A549 (cell line): ENCODE measurements around the gene RAB3D.

Source experiments
- EP300 ChIP-seq, 2 experiments: fragments of >200 bp; sonication (Bioruptor Twin); formaldehyde crosslinking; IDR thresholded peaks; 2 replicates in 1 of 2; 3 replicates in 1 of 2; pipeline ENCODE4 v1.6.1; 2016 to 2017
- HMGXB4 ChIP-seq: fragments of 250-450 bp; sonication (Bioruptor Pico); IDR thresholded peaks from 2 replicates; pipeline ENCODE4 v1.5.0; 2021; ENCODE audit warnings: mild to moderate bottlenecking, moderate library complexity, borderline replicate concordance
- NPAS2 ChIP-seq: fragments of 250-450 bp; sonication (Bioruptor Pico); IDR thresholded peaks from 2 replicates; pipeline ENCODE4 v1.8.0; 2022; ENCODE audit warnings: mild to moderate bottlenecking, moderate library complexity, borderline replicate concordance
- NR3C1 ChIP-seq: fragments of >200 bp; sonication (Bioruptor Twin); formaldehyde crosslinking; IDR thresholded peaks from 3 replicates; pipeline ENCODE4 v1.6.1; 2017
- POLR2A ChIP-seq: IDR thresholded peaks from 2 replicates; pipeline ENCODE4 v1.6.1; 2012; ENCODE audit warnings: mild to moderate bottlenecking, low read length
- POLR2AphosphoS2 ChIP-seq: conservative IDR thresholded peaks from 2 replicates; pipeline ENCODE4 v1.6.1; 2012; ENCODE audit warnings: low read length, improper control_type of control experiment, inconsistent platforms
- REST ChIP-seq: fragments of 200-600 bp; sonication (generic); IDR thresholded peaks from 2 replicates; pipeline ENCODE4 v1.6.1; 2016; ENCODE audit warnings: antibody characterized with exemption, mild to moderate bottlenecking, moderate library complexity
- RFX5 ChIP-seq: fragments of 450-650 bp; IDR thresholded peaks from 2 replicates; pipeline ENCODE4 v1.7.1; 2014; ENCODE audit warnings: antibody characterized with exemption, mild to moderate bottlenecking, moderate library complexity
- TF ChIP-seq, protein P1 (sequence below): fragments of >200 bp; sonication (Bioruptor Twin); formaldehyde crosslinking; IDR thresholded peaks from 3 replicates; pipeline ENCODE4 v1.5.1; 2016
- TF ChIP-seq, protein P2 (sequence below): fragments of 250-450 bp; sonication (Bioruptor Pico); IDR thresholded peaks from 2 replicates; pipeline ENCODE4 v1.5.0; 2020; ENCODE audit warnings: low read depth, mild to moderate bottlenecking, moderate library complexity

- TF ChIP-seq, protein P1, sequence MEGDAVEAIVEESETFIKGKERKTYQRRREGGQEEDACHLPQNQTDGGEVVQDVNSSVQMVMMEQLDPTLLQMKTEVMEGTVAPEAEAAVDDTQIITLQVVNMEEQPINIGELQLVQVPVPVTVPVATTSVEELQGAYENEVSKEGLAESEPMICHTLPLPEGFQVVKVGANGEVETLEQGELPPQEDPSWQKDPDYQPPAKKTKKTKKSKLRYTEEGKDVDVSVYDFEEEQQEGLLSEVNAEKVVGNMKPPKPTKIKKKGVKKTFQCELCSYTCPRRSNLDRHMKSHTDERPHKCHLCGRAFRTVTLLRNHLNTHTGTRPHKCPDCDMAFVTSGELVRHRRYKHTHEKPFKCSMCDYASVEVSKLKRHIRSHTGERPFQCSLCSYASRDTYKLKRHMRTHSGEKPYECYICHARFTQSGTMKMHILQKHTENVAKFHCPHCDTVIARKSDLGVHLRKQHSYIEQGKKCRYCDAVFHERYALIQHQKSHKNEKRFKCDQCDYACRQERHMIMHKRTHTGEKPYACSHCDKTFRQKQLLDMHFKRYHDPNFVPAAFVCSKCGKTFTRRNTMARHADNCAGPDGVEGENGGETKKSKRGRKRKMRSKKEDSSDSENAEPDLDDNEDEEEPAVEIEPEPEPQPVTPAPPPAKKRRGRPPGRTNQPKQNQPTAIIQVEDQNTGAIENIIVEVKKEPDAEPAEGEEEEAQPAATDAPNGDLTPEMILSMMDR, result no peak
- no peak for TF ChIP-seq POLR2AphosphoS2
- no peak for TF ChIP-seq REST
- TF ChIP-seq HMGXB4, result no peak
- TF ChIP-seq, protein P2, sequence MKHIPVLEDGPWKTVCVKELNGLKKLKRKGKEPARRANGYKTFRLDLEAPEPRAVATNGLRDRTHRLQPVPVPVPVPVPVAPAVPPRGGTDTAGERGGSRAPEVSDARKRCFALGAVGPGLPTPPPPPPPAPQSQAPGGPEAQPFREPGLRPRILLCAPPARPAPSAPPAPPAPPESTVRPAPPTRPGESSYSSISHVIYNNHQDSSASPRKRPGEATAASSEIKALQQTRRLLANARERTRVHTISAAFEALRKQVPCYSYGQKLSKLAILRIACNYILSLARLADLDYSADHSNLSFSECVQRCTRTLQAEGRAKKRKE (CRISPR knock-in tag), result no peak
- no peak for TF ChIP-seq EP300 (IDR thresholded peaks at IDR 0.05)
- no peak for TF ChIP-seq NR3C1
- no peak for TF ChIP-seq POLR2A
- no peak for TF ChIP-seq RFX5
- no peak for TF ChIP-seq NPAS2
These were observed 17.5 kb upstream of the RAB3D start for GRCh38 chr19:11356676-11357550.
